WTC11 (cell line): Measurements from ENCODE around the gene VWF. TPM values are rescaled to one million over a fixed set of nuclear protein-coding genes. Genes with fewer than 3 reads are reported as not detected.

ENCODE experiments used
- ATAC-seq: fragments of 200-7000 bp; cut with Tn5 transposase; 2 replicates; pipeline ENCODE4 v1.10.0; 2021; ENCODE audit warnings: mild to moderate bottlenecking, moderate library complexity
- CTCF ChIA-PET: fragments of 300-600 bp; sonication (Branson Sonifier 250); formaldehyde crosslinking; loops from one replicate; lab custom pipeline; 2021; ENCODE audit warnings: antibody characterized with exemption; lab: Charles Lee
- POLR2A ChIA-PET: fragments of 350-600 bp; sonication (Branson Sonifier 250); formaldehyde crosslinking; loops from one replicate; lab custom pipeline; 2021; ENCODE audit warnings: antibody characterized with exemption; lab: Charles Lee
- DNase-seq: peaks from one replicate; pipeline ENCODE4 v3.0.0; 2021; ENCODE audit warnings: low spot score
- H3K27ac Mint-ChIP-seq: 2 replicates; pipeline ENCODE4 v1.8.0; 2021; ENCODE audit warnings: mixed read lengths
- H3K27me3 Mint-ChIP-seq: 2 replicates; pipeline ENCODE4 v1.8.0; 2021; ENCODE audit warnings: low read depth, mild to moderate bottlenecking, moderate library complexity, mixed read lengths
- H3K36me3 Mint-ChIP-seq: 2 replicates; pipeline ENCODE4 v1.8.0; 2021; ENCODE audit warnings: mixed read lengths
- H3K4me1 Mint-ChIP-seq: 2 replicates; pipeline ENCODE4 v1.8.0; 2022; ENCODE audit warnings: mixed read lengths
- H3K4me3 Mint-ChIP-seq: 2 replicates; pipeline ENCODE4 v1.8.0; 2021; ENCODE audit warnings: mild to moderate bottlenecking, moderate library complexity, mixed read lengths
- H3K9me3 Mint-ChIP-seq: 2 replicates; pipeline ENCODE4 v1.8.0; 2021; ENCODE audit warnings: mixed read lengths
- E2F4 ChIP-seq: sonication (generic); formaldehyde crosslinking; IDR thresholded peaks from 2 replicates; pipeline ENCODE4 v1.8.1; 2022; ENCODE audit warnings: low read depth, mild to moderate bottlenecking, moderate library complexity, missing genetic modification reagents, borderline replicate concordance
- ESRRA ChIP-seq: sonication (generic); formaldehyde crosslinking; IDR thresholded peaks from 2 replicates; pipeline ENCODE4 v1.8.1; 2022; ENCODE audit warnings: mild to moderate bottlenecking, missing genetic modification reagents, borderline replicate concordance
- FOXJ3 ChIP-seq: sonication (generic); formaldehyde crosslinking; IDR thresholded peaks from 2 replicates; pipeline ENCODE4 v1.9.0; 2021; ENCODE audit warnings: missing genetic modification reagents, mild to moderate bottlenecking, borderline replicate concordance
- HMGA2 ChIP-seq: fragments of 250-450 bp; sonication (Bioruptor Pico); IDR thresholded peaks from 2 replicates; pipeline ENCODE4 v1.4.0; 2021; ENCODE audit warnings: mild to moderate bottlenecking, moderate library complexity
- JAZF1 ChIP-seq: fragments of 250-450 bp; sonication (Bioruptor Pico); IDR thresholded peaks from 2 replicates; pipeline ENCODE4 v1.9.0; 2021; ENCODE audit warnings: moderate library complexity, mild to moderate bottlenecking, inconsistent platforms
- KAT7 ChIP-seq: sonication (generic); formaldehyde crosslinking; IDR thresholded peaks from 2 replicates; pipeline ENCODE4 v1.8.1; 2023; ENCODE audit warnings: missing genetic modification reagents, mild to moderate bottlenecking, borderline replicate concordance
- NR1H2 ChIP-seq: sonication (generic); formaldehyde crosslinking; IDR thresholded peaks from 2 replicates; pipeline ENCODE4 v1.9.0; 2021; ENCODE audit warnings: mild to moderate bottlenecking, moderate library complexity, missing genetic modification reagents
- OVOL2 ChIP-seq: fragments of 250-450 bp; sonication (Bioruptor Pico); IDR thresholded peaks from 2 replicates; pipeline ENCODE4 v1.9.0; 2021; ENCODE audit warnings: mild to moderate bottlenecking, borderline replicate concordance
- RELA ChIP-seq: sonication (generic); formaldehyde crosslinking; IDR thresholded peaks from 2 replicates; pipeline ENCODE4 v1.8.1; 2022; ENCODE audit warnings: missing genetic modification reagents, mild to moderate bottlenecking, borderline replicate concordance
- SMAD4 ChIP-seq: sonication (generic); formaldehyde crosslinking; IDR thresholded peaks from 2 replicates; pipeline ENCODE4 v1.8.0; 2022; ENCODE audit warnings: mild to moderate bottlenecking, missing genetic modification reagents
- SOX15 ChIP-seq: fragments of 250-450 bp; sonication (Bioruptor Pico); IDR thresholded peaks from 2 replicates; pipeline ENCODE4 v1.9.0; 2021; ENCODE audit warnings: mild to moderate bottlenecking
- TEAD1 ChIP-seq: sonication (generic); formaldehyde crosslinking; IDR thresholded peaks from 2 replicates; pipeline ENCODE4 v1.8.0; 2022; ENCODE audit warnings: mild to moderate bottlenecking, missing genetic modification reagents
- TEAD4 ChIP-seq: sonication (generic); formaldehyde crosslinking; IDR thresholded peaks from 2 replicates; pipeline ENCODE4 v1.8.0; 2022; ENCODE audit warnings: mild to moderate bottlenecking, missing genetic modification reagents
- ZBTB21 ChIP-seq: sonication (generic); formaldehyde crosslinking; IDR thresholded peaks from 2 replicates; pipeline ENCODE4 v1.8.1; 2023; ENCODE audit warnings: mild to moderate bottlenecking, missing genetic modification reagents, borderline replicate concordance
- ZNF263 ChIP-seq: sonication (generic); formaldehyde crosslinking; IDR thresholded peaks from 2 replicates; pipeline ENCODE4 v1.8.1; 2022; ENCODE audit warnings: low read depth, mild to moderate bottlenecking, moderate library complexity, missing genetic modification reagents
- ZNF416 ChIP-seq: fragments of 250-450 bp; sonication (Bioruptor Pico); IDR thresholded peaks from 2 replicates; pipeline ENCODE4 v1.9.0; 2021; ENCODE audit warnings: mild to moderate bottlenecking, inconsistent platforms
- total RNA-seq: library from RNA; stranded (reverse); gene quantifications from 3 replicates; pipeline ENCODE4 v1.2.3, GENCODE V29; 2021
- TF ChIP-seq, protein P1 (sequence below): sonication (generic); formaldehyde crosslinking; IDR thresholded peaks from 2 replicates; pipeline ENCODE4 v1.8.1; 2023; ENCODE audit warnings: mild to moderate bottlenecking, moderate library complexity, missing genetic modification reagents
- TF ChIP-seq, protein P2 (sequence below): sonication (generic); formaldehyde crosslinking; IDR thresholded peaks from 2 replicates; pipeline ENCODE4 v1.8.0; 2022; ENCODE audit warnings: mild to moderate bottlenecking, missing genetic modification reagents

The VWF gene
- total RNA-seq, 1 experiment from 2014 or later: 0.48 TPM

GRCh38 chr12:5927732-5928516, 196.5 kb downstream of the VWF start:
- Mint-ChIP-seq H3K27ac (no peak overlapping the region), H3K9me3 (no peaks in the 10 kb centered on the region), H3K4me1 (peaks cover 16% of the 10 kb centered on the region), H3K36me3 (no peaks in the 10 kb centered on the region), H3K27me3 (no peaks in the 10 kb centered on the region), H3K4me3 (no peak overlapping the region)
- CTCF ChIA-PET: interaction anchor here (0.5 kb wide), 1 partner anchor 448 kb away, joined by 4 read pairs; no protein-coding TSS in a partner anchor
- TF ChIP-seq TEAD4 (CRISPR knock-in tag) (no peak), ZNF416 (CRISPR knock-in tag) (no peak), ZNF263 (no peak), RELA (no peak), FOXJ3 (no peak), ZBTB21 (CRISPR knock-in tag) (no peak)
- no peak for DNase-seq
- POLR2A ChIA-PET: no interaction called here
- no peak for ATAC-seq

- Mint-ChIP-seq H3K4me3 (no peak overlapping the region), H3K27ac (no peak overlapping the region), H3K27me3 (no peaks in the 10 kb centered on the region), H3K4me1 (peaks cover 14% of the 10 kb centered on the region), H3K9me3 (no peaks in the 10 kb centered on the region), H3K36me3 (peaks cover 2% of the 10 kb centered on the region; the same call in 1 of the 2 replicates)
- ATAC-seq: no peak
- no peak for DNase-seq
- TF ChIP-seq SOX15 (CRISPR knock-in tag) (no peak), KAT7 (CRISPR knock-in tag) (no peak), HMGA2 (CRISPR knock-in tag) (no peak), E2F4 (CRISPR knock-in tag) (no peak), JAZF1 (CRISPR knock-in tag) (no peak), NR1H2 (CRISPR knock-in tag) (no peak), SMAD4 (CRISPR knock-in tag) (no peak), TEAD1 (CRISPR knock-in tag) (no peak)
- TF ChIP-seq, protein P1, sequence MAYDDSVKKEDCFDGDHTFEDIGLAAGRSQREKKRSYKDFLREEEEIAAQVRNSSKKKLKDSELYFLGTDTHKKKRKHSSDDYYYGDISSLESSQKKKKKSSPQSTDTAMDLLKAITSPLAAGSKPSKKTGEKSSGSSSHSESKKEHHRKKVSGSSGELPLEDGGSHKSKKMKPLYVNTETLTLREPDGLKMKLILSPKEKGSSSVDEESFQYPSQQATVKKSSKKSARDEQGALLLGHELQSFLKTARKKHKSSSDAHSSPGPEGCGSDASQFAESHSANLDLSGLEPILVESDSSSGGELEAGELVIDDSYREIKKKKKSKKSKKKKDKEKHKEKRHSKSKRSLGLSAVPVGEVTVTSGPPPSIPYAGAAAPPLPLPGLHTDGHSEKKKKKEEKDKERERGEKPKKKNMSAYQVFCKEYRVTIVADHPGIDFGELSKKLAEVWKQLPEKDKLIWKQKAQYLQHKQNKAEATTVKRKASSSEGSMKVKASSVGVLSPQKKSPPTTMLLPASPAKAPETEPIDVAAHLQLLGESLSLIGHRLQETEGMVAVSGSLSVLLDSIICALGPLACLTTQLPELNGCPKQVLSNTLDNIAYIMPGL (CRISPR knock-in tag): no peak
- ChIA-PET POLR2A (no interaction called here), CTCF (interaction anchor here (1.9 to 2.3 kb wide), 2 partner anchors 20 to 112 kb away, joined by 5 to 9 read pairs; partner anchors contain the start of gene ANO2)
Measured at GRCh38 chr12:5925646-5926045, 198.8 kb downstream of the VWF start.

- Mint-ChIP-seq H3K9me3 (no peaks in the 10 kb centered on the region), H3K27ac (no peak overlapping the region)
Measured at GRCh38 chr12:5924342-5924741, 200.1 kb downstream of the VWF start.

More at GRCh38 chr12:5924342-5924741, 200.1 kb downstream of the VWF start:
- no peak overlapping the region for H3K4me3 Mint-ChIP-seq
- peaks cover 2% of the 10 kb centered on the region; the same call in 1 of the 2 replicates for H3K36me3 Mint-ChIP-seq
- ATAC-seq: no peak
- no peak for DNase-seq
- ChIA-PET POLR2A (no interaction called here), CTCF (interaction anchor here (1.3 to 2.6 kb wide), 3 partner anchors 21 to 113 kb away, joined by 3 to 12 read pairs (median 5); partner anchors contain the start of gene ANO2)
- TF ChIP-seq ESRRA (no peak), HMGA2 (CRISPR knock-in tag) (no peak), OVOL2 (no peak)
- TF ChIP-seq, protein P2, sequence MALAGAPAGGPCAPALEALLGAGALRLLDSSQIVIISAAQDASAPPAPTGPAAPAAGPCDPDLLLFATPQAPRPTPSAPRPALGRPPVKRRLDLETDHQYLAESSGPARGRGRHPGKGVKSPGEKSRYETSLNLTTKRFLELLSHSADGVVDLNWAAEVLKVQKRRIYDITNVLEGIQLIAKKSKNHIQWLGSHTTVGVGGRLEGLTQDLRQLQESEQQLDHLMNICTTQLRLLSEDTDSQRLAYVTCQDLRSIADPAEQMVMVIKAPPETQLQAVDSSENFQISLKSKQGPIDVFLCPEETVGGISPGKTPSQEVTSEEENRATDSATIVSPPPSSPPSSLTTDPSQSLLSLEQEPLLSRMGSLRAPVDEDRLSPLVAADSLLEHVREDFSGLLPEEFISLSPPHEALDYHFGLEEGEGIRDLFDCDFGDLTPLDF: no peak
- peaks cover 13% of the 10 kb centered on the region for H3K4me1 Mint-ChIP-seq
- H3K27me3 Mint-ChIP-seq: no peaks in the 10 kb centered on the region
